Lung (tissue), 12 donors: Measurements from ENCODE around the gene STEAP3. TPM values are rescaled to one million over a fixed set of nuclear protein-coding genes. Genes with fewer than 3 reads are reported as not detected.

Experiments used
- ATAC-seq: fragments of 200-7000 bp; cut with Tn5 transposase; one replicate; pipeline ENCODE4 v1.9.1; 2020; ENCODE audit warnings: moderate number of reproducible peaks; ENCODE audit not compliant: insufficient read depth, low FRiP score
- DNase-seq, 3 donors: peaks; one replicate each; pipeline ENCODE4 v3.0.0-alpha.2; 2013 to 2017
- H3K27ac ChIP-seq, 2 donors: one replicate each; pipeline ENCODE4 v1.5.1; 2013; ENCODE audit warnings: mild to moderate bottlenecking in 2 of 2, moderate library complexity in 2 of 2, control low read depth in 1 of 2, inconsistent platforms in 1 of 2, low read depth in 1 of 2, low read length in 1 of 2
- H3K27me3 ChIP-seq, 3 donors: one replicate each; pipeline ENCODE4 v1.5.1; 2013; ENCODE audit warnings: low read length in 2 of 3; ENCODE audit not compliant: control insufficient read depth in 3 of 3, insufficient read depth in 3 of 3
- H3K36me3 ChIP-seq, 4 donors: one replicate each; pipeline ENCODE4 v1.5.1; 2013; ENCODE audit warnings: low read length in 4 of 4, mild to moderate bottlenecking in 1 of 4, moderate library complexity in 1 of 4; ENCODE audit not compliant: control insufficient read depth in 4 of 4, insufficient read depth in 4 of 4
- H3K4me1 ChIP-seq, 5 donors: one replicate each; pipeline ENCODE4 v1.5.1; 2013; ENCODE audit warnings: low read length in 5 of 5, mild to moderate bottlenecking in 2 of 5, moderate library complexity in 1 of 5; ENCODE audit not compliant: control insufficient read depth in 5 of 5, insufficient read depth in 5 of 5
- H3K4me3 ChIP-seq: one replicate; pipeline ENCODE4 v1.5.1; 2013; ENCODE audit warnings: mild to moderate bottlenecking, control low read depth, moderate library complexity
- H3K9ac ChIP-seq, 2 donors: one replicate each; pipeline ENCODE4 v1.5.1; 2013; ENCODE audit warnings: low read length in 2 of 2, control low read depth in 1 of 2; ENCODE audit not compliant: insufficient read depth in 1 of 2
- H3K9me3 ChIP-seq, 4 donors: one replicate each; pipeline ENCODE4 v1.5.1; 2013; ENCODE audit warnings: low read length in 3 of 4, mild to moderate bottlenecking in 1 of 4, moderate library complexity in 1 of 4; ENCODE audit not compliant: control insufficient read depth in 4 of 4, insufficient read depth in 3 of 4
- CTCF ChIP-seq: IDR thresholded peaks from 2 replicates; pipeline ENCODE4 v1.5.1; 2012; ENCODE audit warnings: mild to moderate bottlenecking; ENCODE audit errors: control extremely low read depth, extremely low read depth
- WGBS, 2 donors: extraction: QIAGEN DNeasy Blood & Tissue Kit; methylation state at CpG; one replicate each; pipeline ENCODE4 v1.1.7; 2013; 5-methylcytosine and 5-hydroxymethylcytosine counted together
- polyA plus RNA-seq, 2 donors: library from polyadenylated mRNA; stranded (reverse); fragments of 200-250 nt; gene quantifications; one replicate each; pipeline ENCODE4 v1.2.1, GENCODE V29; 2013
- total RNA-seq, 2 donors: library from RNA; depleted of rRNA in 1 of 2; stranded (reverse); fragments of >200 nt in 1 of 2; gene quantifications; one replicate each; pipeline ENCODE4 v1.2.1, GENCODE V29; 2014 to 2021
- donor health status: control.
- donor health status: control.
- donor health status: Bipolar disorder and iron deficiency.
- donor health status: healthy.
- donor health status: DM: yes; HTN: yes; CAD: no.

The STEAP3 gene
- total and polyA plus RNA-seq, 4 donors = 4.3 to 47.8 (median 20.1) TPM

- H3K4me3 ChIP-seq = no peak overlapping the region
- DNase-seq = no peak
- H3K36me3 ChIP-seq = no peaks in the 10 kb centered on the region
- H3K9ac ChIP-seq = no peak overlapping the region
- H3K27me3 ChIP-seq = peaks cover 0 to 13% (median 8%) of the 10 kb centered on the region in 3 donors
- no peak overlapping the region for H3K27ac ChIP-seq
- no peak for TF ChIP-seq CTCF
- H3K4me1 ChIP-seq = peaks cover 0 to 18% (median 4%) of the 10 kb centered on the region in 5 donors
- ATAC-seq = no peak
- no peaks in the 10 kb centered on the region for H3K9me3 ChIP-seq
- 92 to 95% methylated on average over 2 of the region's 2 CpGs for WGBS, 2 donors
These were observed 2.8 kb upstream of the STEAP3 start for GRCh38 chr2:119220720-119221301.

- H3K9ac ChIP-seq = no peak overlapping the region
- no peaks in the 10 kb centered on the region for H3K9me3 ChIP-seq
- DNase-seq = no peak
- ATAC-seq = no peak
- WGBS, 2 donors = 62 to 84% methylated on average over 5 of the region's 5 CpGs
- TF ChIP-seq CTCF = no peak
- peaks cover 0 to 18% (median 4%) of the 10 kb centered on the region in 5 donors for H3K4me1 ChIP-seq
- H3K4me3 ChIP-seq = no peak overlapping the region
- no peak overlapping the region for H3K27ac ChIP-seq
- H3K27me3 ChIP-seq = peaks cover 0 to 13% (median 8%) of the 10 kb centered on the region in 3 donors
- no peaks in the 10 kb centered on the region for H3K36me3 ChIP-seq
These were observed 2.0 kb upstream of the STEAP3 start for GRCh38 chr2:119221609-119222008.

- Histone ChIP-seq H3K9me3 (no peaks in the 10 kb centered on the region), H3K4me3 (no peak overlapping the region), H3K4me1 (peaks cover 0 to 18% (median 4%) of the 10 kb centered on the region in 5 donors), H3K27ac (no peak overlapping the region), H3K36me3 (no peaks in the 10 kb centered on the region), H3K27me3 (peaks cover 0 to 13% (median 8%) of the 10 kb centered on the region in 3 donors), H3K9ac (no peak overlapping the region)
- TF ChIP-seq CTCF = no peak
- 80 to 84% methylated on average over 2 of the region's 2 CpGs for WGBS, 2 donors
- ATAC-seq = no peak
- no peak for DNase-seq
These were observed 1.4 kb upstream of the STEAP3 start for GRCh38 chr2:119222213-119222612.
